Stimulated activated CD8-positive, alpha-beta memory T cell treated with anti-CD3 and anti-CD28 coated beads, Interleukin-4, amount 100 ng/mL, for 1 hour (primary cell): Measurements from ENCODE around the gene PDZRN3.

Experiments used
- DNase-seq, 2 donors: peaks; one replicate each; pipeline ENCODE4 v3.0.0-alpha.2; 2020; ENCODE audit warnings: low read depth in 2 of 2, low spot score in 1 of 2

PDZRN3 gene

DNA sequence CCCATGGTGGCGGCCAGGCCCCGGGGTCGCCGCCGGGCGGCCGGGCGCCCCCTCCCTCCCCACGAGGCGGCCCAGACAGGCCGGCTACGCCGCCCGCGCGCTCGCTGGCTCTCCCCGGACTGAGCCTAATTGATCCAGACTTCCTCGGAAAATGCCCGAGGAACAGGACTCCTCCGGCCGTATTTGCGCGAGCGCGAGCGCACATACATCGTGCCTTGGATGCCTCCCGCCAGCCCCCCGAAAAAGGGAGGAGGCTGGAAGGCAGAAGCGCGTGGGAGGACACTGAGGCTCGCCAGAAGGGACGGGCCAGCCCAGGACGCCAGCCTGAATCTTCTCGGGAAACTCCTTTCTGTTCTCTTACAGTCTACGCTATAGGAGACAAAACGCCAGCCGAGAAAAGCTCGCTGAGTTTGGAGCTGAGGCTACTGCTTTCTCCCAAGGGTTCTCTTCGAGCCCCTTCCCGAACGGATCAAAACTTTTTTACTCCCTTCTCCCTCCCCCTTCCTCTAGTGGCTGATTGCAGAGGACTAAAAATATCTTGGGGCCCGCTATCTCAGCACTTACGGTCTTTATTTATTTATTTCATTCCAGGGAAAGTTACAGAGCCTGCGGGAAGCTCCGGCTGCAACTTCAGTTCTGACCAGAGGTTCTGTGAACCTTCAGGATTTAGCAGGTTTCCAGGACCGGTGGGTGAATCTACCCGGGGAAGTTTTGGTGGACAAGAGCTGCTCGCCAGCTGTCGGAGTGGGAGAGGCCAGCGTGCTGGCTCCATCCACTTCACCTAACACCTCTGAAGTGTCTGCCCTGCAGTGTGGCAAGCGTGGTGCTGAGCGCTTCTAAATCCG is at the start of gene PDZRN3:
PDZRN3 (minus strand) TSS at position 121 of the 845 bp plus-strand sequence.
- DNase-seq, result no peak

- no peak for DNase-seq
These were observed 49.5 kb upstream of the PDZRN3 start for GRCh38 chr3:73674280-73674679.

- DNase-seq, result no peak
These were observed 44.5 kb upstream of the PDZRN3 start for GRCh38 chr3:73669260-73669659.

- no peak for DNase-seq
These were observed 43.6 kb upstream of the PDZRN3 start for GRCh38 chr3:73668391-73668790.

GRCh38 chr3:73667889-73668288 is 43.1 kb upstream of the PDZRN3 start:
- no peak for DNase-seq

DNA sequence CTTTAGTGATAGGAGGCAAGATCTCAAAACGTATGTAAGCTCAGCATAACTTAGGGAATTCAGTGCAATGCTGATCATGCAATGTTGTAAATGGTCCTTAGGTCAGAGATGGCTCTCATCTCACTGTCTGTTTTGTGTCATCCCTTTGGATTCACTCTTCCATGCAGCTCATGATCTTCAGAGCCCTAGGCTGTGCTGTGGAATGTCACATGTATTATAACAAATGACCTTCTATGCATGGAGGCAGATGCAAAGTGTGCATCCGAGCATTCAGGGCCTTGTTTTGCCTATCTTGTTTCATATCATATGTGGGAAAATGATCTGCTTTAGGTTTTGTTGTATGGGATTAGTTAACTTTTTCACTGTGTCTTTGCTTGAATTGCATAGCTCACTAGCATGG is 40.5 kb upstream of the PDZRN3 start:
- DNase-seq, result no peak

DNA sequence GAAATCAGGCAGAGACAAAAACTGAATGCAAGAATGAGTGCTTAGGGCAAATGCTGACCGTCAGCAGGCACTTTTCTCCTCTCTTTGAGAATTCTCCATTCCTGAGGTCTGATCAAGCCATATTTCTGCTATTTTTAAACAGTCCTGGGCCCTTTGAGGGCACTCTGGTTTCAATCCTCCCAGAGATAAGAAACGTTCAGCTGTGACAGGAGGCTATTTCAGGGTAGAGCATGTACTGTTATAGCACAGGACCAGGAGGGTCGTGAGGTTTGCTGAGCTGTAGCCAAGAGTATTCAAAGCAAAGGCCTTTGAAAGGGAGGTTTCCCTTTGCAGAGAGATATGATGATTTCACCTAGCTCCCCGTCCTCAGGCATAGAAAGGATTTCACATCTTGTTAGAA is 39.6 kb upstream of the PDZRN3 start:
- DNase-seq, result no peak

DNA sequence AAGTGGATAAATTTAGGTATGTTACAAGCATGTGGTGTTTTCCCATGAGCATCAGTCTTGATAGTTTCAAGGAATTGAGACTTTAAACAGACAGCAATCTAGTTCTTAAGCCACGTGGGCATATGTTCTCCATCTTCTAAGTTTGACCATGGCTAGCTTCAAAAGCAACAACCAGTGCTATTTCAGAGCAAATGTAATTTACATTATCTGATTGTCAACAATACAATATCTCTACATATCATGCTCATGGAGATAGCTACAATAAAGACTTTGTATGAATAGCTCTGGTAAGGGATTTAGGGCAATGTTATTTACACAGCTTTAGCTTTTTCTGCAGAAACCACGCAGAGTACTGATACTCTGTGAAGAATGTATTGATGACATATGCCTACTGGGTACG is 38.8 kb upstream of the PDZRN3 start:
- no peak for DNase-seq

DNA sequence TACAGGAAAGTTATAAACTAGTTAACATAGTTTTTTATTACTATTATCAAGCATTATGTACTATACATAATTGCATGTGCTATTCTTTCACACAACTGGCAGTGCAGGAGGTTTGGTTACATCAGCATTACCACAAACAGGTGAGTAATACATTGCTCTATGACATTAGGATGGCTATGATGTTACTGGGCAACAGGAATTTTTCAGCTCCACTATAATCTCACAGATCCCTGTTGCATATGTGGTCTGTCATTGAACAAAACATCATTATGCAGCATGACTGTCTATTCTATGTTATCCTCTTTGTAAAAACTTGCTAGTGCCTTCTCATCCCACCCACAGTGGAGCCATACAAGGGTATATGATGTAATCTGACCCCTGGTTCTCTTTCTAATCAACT is 36.5 kb upstream of the PDZRN3 start:
- no peak for DNase-seq

- DNase-seq, result no peak
These were observed 33.5 kb upstream of the PDZRN3 start for GRCh38 chr3:73658227-73658626.

- DNase-seq, result no peak
These were observed 32.4 kb upstream of the PDZRN3 start for GRCh38 chr3:73657186-73657585.

DNA sequence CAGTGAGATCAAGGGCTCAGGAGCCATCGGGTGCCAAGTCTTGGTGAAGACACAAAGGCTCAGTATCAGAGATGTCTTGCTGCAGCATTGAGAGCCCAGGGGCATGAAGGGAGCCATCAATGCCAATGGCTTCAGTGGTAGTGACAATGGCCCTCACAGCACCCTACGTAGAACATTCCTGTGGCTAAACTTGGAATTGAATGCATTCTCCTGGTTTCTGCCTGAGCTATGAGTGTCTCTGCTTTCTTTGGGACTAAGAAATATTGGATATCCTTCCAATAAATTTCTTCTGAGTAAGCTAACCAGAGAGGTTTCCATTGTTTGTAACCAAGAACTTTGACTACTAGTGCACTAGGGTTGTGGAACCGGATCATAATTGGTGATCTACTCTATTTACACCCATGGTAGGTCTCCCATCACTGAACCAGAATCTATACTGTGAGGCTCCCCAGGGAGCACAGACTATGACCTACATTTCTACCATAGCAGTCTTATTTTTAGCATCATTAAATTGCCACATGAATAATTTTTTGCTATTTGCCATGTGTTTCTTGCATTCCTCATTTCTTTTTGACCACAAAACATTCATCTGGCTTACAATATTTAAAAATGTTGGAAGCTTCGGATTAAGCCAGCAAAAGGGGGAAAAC is 31.6 kb upstream of the PDZRN3 start:
- DNase-seq, result no peak

DNA sequence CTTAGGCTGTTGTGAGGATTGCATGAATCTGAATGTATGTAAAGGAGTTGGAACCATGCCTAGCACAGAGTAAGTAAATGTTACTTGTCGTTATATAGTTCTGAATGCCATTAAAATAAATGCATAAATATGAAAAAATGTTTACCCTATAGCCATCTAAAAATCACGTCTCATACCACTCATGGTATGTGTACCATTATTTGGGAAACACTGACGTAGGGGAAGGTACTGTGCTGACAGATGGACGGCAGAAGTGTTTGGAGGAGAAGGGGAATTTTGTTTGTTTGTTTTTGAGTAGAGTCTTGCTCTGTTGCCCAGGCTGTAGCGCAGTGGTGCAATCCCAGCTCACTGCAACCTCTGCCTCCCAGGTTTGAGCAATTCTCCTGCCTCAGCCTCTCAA is 30.5 kb upstream of the PDZRN3 start:
- no peak for DNase-seq

DNA sequence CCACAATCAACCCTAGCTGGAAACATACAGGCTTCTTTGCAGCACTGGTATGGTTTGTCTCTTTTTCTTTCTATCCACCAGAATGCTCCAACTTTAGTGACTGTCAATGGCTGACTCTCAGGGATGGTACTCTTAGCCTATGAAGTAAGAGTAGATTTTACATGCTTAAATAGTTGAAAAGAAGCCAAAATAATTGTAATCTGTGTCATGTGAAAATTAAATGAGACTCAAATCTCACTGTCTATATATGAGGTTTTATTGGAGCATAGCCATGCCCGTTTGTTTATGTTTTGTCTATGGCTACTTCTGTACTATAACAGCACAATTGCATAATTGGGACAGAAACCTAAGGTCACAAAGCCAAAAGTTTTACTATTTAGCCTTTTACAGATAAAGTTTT is 29.1 kb upstream of the PDZRN3 start:
- no peak for DNase-seq

DNA sequence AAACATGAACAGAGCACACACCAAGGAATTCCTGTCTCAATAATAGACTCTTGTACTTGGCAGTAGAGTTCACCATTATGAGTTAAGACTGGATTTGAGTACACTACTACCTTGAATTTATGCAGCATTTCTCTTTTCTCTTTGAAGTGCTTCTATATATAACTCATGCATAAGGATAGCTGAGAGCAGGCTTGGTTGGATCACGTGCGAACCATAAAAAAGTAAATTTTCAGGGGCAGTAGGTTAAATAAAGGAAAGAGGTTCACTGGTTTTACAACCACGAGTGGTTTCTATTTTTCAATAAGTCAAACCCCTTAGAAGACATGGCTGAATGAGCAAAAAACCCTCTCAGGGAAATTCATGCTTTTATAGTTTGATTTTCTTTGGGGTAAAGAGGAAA is 28.6 kb upstream of the PDZRN3 start:
- no peak for DNase-seq

DNA sequence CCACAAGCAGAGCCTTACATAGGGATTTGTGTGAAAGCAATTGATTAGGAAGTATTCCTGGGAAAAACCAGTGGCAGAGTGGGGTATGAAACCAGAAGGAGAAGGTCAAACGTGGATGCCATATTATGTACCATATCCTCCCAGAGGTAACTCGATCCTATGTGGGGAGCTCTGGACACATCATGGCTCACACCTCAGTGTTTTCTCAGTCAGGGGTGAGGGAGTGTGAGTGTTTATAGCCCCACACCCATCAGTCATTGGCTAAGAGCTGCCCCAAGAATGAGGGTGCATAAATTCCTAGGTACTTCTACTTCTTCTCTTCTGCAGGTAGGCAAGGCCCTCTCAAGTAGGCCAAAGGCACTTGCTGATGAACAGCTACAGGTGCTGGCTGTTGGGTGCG is 28.2 kb upstream of the PDZRN3 start:
- no peak for DNase-seq

DNA sequence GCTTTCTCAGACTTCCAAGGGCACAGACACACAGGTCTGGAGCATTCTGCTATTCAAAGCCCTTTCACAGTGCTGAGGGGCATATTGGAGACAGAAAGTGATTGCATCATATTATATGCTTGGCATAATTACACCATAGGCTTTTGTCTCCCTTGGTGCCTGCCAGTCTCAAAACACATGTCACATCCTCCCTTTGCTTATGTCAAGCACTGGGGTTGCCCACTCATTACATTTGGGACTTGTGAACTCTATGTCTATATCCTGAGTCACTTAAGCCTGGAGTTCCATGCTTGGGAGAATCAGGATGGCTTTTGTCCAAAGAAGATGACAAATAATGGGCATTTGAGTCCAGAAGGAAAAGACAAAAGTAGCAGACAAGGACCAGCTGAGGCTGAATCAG is 12.3 kb upstream of the PDZRN3 start:
- no peak for DNase-seq

DNA sequence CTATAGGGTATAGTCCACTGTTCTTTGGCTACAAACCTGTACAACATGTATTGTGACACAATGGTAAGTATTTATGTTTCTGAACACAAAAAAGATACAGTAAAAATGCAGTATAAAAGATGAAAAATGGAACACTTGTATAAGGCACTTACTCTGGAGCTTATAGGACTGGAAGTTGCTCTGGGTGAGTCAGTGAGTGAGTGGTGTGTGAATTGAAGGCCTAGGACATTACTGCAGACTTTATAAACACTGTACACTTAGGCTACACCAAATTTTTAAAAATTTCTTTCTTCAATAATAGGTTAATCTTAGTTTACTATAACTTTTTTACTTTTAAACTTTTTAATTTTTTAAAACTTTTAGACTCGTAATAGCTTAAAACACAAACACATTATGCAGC is 10.5 kb upstream of the PDZRN3 start:
- no peak for DNase-seq

- DNase-seq, result no peak
These were observed 9.2 kb upstream of the PDZRN3 start for GRCh38 chr3:73633916-73634344.

GRCh38 chr3:73633453-73633852 is 8.7 kb upstream of the PDZRN3 start:
- no peak for DNase-seq

- DNase-seq, result no peak
These were observed 1.4 kb upstream of the PDZRN3 start for GRCh38 chr3:73626106-73626505.

DNA sequence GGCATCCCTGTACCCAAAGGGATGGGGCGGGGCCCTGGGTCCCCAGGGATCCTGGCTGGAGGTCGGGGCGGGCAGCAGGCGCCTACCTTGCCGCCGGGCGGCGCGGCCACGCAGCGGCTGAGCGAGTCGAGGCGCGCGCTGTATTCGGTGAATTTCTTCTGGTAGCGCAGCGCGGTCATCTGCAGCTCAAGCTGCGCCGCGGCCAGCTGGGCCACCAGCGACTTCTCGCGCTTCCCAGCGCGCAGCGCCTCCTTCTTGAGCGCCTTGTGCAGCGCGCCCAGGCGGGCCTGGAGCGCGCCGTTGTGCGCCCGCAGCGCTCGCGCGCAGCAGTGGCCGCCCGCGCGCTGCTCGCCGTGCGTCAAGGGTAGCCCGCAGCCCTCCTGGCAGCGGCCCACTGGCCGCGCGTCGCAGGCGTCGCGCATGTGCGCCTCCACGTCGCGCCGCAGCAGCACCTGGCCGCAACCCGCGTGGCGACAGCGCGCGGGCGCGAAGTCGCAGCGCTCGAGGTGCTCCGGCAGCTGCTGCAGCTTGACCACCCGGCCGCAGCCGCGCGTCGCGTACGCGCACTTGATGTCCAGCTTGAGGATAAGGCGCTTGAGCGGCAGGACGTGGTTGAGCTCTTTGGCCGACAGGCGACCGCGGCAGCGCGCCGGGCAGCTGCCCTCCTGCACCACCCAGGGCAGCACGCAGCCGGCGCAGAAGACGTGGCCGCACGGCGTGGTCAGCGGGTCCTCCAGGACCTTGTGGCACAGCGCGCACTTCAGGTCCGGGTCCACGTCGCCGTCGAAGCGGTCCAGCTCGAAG is 522 bp downstream of the PDZRN3 start:
- no peak for DNase-seq
